Breast epithelium (tissue), 3 donors: ENCODE data around the gene CHSY1.
A peak's percentile ranks its signal among the peaks of the same experiment; 100 is the strongest.

ENCODE experiments used
- POLR2A ChIP-seq: fragments of 450-650 bp; IDR thresholded peaks from one replicate; pipeline ENCODE4 v1.6.1; 2016; ENCODE audit warnings: antibody characterized with exemption, mild to moderate bottlenecking, moderate library complexity
- TF ChIP-seq, protein P1 (sequence below), 3 donors: fragments of 450-650 bp; IDR thresholded peaks; one replicate each; pipeline ENCODE4 v1.5.1; 2016 to 2017; ENCODE audit warnings: antibody characterized with exemption in 3 of 3, mild to moderate bottlenecking in 3 of 3, moderate library complexity in 3 of 3

GRCh38 chr15:101288905-101289513 is 37.2 kb upstream of the CHSY1 start:
- TF ChIP-seq, protein P1, sequence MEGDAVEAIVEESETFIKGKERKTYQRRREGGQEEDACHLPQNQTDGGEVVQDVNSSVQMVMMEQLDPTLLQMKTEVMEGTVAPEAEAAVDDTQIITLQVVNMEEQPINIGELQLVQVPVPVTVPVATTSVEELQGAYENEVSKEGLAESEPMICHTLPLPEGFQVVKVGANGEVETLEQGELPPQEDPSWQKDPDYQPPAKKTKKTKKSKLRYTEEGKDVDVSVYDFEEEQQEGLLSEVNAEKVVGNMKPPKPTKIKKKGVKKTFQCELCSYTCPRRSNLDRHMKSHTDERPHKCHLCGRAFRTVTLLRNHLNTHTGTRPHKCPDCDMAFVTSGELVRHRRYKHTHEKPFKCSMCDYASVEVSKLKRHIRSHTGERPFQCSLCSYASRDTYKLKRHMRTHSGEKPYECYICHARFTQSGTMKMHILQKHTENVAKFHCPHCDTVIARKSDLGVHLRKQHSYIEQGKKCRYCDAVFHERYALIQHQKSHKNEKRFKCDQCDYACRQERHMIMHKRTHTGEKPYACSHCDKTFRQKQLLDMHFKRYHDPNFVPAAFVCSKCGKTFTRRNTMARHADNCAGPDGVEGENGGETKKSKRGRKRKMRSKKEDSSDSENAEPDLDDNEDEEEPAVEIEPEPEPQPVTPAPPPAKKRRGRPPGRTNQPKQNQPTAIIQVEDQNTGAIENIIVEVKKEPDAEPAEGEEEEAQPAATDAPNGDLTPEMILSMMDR (IDR thresholded peaks at IDR 0.05), result peak in 2 of 3 donors; percentile 38 to 62
- TF ChIP-seq POLR2A, result no peak
